GM21576 (cell line): ENCODE measurements around the gene CNGB1.
"Not testable (repeated sequence)": the region's sequence is repeated elsewhere in the genome, so short reads cannot be mapped to it uniquely, and the experiment has no call there.

Experiments used
- ATAC-seq: cut with Tn5 transposase; IDR thresholded peaks from one replicate; pipeline ENCODE4 v1.9.1; 2021; ENCODE audit warnings: mild to moderate bottlenecking, moderate library complexity; ENCODE audit not compliant: unreplicated experiment

CNGB1 gene

DNA sequence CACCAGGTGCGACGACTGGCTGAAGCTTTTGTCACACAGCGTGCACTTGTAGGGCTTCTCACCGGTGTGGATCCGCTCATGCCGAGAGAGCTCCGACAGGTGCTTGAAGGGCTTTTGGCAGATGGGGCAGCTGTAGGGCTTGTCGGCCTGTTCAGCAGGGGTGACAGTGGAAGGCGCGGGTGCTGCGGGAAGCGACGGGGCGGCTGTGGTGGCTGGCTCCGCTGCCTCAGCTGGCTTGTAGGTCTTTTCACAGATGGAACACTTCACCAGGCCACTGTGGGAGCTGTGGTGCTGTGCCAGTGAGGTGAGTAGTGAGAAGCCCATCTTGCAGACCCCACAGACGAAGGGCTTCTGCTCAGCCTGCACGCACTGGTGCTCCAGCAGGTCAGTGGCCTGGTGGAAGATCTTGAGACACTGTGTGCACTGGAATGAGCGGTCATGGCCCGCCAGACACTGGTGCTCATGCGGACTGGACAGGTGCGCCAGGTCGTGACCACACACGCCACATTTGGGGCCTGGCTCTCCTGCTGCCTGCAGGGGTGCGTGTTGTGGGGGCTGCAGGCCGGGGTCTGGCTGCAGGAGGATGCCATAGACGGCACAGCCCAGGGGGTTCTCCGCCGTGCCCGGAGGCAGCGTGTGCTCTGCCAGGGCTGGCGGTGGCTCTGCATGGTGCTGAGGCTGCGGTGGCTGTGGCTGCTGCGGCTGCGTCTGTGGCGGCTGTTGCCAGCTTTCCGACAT is 26.8 kb upstream of the CNGB1 start:
- no peak for ATAC-seq

DNA sequence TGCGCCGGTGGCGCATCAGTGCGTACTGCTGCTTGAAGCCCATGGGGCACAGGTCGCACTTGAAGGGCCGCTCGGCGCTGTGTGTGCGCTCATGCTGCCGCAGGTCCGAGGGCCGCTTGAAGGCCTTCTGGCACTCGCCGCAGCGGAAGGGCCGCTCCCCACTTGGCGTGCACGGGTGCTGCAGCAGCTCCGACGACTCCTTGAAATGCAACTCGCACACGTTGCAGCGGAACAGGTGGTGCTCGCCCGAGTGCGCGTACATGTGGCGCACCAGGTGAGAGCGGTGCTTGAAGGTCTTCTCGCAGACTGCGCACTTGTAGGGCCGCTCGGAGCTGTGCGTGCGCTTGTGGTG is 26.2 kb upstream of the CNGB1 start:
- ATAC-seq = no peak

DNA sequence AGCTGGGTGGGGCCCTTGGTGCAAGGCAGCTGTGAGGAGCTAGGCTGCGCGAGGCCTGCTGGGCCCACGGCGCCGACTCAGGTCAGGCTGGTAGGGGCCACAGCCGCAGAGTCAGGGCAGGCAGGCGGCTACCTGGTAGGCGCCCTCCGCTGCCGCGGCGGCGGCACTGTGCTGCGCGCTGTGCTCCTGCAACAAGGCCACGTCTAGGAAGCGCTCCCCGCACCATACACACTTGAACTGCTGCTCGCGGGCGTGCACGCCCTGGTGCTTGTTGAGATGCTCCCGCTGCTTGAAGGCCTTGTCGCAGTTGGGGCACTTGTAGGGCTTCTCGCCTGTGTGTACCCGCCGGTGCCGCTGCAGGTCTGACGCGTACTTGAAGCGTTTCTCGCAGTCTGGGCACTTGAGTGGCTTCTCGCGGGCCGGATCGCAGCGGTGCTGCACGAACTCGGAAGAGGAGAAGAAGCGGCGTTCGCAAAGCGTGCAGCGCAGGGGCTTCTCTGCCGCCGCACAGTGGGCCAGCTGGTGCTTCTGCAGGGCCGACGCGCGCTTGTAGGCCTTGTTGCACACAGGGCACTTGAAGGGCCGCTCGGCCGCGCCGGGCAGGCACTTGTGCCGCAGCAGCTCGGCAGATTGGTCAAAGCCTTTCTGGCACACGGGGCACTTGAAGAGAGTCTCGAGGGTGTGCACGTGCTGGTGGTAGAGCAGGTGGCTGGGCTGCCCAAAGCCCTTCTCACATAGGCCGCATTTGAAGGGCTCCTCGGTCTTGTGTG is 25.7 kb upstream of the CNGB1 start:
- ATAC-seq = no peak

DNA sequence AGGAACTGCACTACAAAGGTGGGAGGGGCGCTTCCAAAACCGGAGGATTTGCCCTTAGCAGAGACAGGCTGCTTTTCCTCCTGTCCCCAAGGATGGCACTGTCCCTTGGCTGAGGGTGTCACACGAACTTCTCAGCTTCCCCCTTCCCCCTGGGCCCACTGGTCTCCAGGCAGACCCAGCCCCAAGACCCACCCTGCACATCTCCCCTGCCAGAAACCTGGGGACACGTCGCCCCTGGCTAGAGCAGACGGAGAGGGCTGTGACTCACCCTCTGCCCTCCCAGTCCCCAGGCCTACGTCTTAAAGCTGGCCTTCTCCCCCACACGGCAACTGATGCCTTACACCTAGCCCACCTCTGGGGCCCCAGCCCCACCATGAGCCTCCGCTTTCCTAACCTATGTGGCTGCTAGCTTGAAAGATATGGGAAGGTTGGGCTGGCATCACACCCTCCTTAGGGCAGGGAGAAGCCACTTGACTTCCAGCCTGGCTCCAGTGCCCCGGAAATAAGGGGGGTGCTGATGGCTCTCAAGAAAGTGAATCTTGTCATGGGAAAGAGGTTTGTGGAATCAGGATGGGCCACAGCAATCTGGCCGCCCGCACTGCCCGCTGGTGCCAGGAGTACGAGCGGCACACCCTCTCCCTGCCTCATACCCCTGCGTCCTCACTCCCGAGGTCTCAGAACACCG is 24.9 kb upstream of the CNGB1 start:
- ATAC-seq = no peak

DNA sequence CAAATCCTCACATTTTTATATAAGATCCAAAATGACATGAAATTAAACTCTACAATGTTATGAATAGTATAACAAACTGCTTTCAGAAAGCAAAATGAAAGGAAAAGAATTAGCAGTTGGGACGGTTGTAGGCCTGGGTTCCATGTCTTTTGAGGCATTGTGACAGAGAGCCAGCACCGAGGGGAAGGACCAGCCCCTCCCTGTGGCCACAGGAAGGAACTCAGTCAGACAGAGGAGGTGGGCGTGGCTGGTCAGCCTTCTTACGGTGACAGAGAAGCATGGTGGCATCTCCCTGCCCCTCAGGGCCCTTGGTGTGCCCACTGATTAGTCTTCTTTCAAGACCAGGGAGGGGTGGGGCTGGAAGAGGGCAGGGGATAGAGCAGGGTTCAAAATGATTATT is 23.9 kb upstream of the CNGB1 start:
- peak; percentile 45 for ATAC-seq

DNA sequence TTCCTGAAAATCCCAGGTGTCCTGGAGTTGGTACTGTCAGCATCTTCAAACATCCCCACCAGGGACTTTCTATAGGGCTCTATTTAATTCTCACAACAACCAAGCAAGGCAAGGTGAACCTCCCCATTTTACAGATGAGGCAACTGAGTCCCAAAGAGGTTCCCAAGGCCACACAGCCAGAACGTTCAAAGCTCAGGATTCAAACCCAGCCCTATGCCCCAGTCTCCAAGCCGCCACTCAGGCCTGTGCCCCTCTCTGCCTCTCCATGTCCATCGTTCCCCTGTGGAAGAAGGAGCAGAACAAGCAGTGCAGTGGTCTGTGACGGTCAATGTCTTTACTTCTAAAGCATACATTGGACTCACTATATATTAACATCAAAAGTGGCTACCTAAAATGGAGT is 23.4 kb upstream of the CNGB1 start:
- no peak for ATAC-seq

DNA sequence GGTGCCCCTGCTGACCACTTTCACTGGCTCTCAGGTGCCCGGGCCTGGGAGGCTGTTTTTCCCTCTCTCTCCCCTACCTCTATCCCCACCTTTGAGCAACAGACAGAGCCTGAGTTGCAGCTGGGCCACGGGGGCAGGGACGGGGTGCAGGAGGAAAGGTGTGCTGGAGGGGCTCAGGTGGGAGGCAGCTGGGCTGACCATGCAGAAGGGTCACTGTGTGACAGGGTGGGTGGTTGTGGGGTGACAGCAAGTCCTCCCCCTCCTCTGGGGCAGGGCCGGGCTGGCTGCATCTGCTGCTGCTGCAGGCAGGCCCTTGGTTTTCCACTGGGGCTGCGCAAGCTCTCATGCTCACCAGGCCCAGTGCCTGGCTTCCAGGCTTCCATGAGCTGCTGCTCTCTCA is 23.0 kb upstream of the CNGB1 start:
- ATAC-seq = no peak

DNA sequence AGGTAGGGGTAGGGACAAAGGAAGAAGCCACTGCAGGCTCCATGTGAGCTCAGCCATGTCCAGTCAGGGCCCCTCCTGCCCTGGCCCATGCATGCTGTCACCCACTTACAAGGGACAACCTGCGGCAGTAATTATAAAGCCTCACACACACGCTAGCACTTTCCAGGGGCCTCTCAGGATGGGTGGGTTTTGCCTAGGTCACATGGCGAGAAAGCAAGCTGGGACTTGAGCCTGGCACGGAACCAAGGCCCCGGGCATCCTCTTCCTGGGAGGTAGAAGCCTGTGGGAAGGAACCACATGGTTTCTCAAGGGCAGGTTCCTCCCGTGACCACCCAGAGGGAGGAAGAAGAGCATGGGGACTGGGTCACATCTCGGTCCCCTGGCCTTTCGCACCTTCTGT is 22.5 kb upstream of the CNGB1 start:
- ATAC-seq = no peak

DNA sequence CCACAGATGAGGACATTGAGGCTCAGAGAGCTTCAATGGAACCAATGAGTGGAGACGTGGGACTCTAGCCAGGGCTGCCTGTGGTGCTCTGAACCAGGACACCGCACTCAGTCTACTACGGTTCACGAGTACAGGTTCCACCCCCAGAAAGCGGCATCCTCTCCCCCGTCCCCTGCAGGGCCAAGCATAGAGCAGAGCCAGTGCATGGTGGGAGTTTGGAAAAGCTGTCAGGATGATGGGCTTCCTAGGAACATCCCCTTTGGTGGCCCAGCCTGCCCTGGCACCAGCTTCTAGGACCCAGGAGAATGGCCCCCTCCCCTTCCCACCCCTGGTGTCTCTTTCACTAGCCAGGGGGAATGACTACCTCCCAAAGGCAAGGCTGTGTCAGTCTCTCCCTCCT is 21.2 kb upstream of the CNGB1 start:
- ATAC-seq = no peak

DNA sequence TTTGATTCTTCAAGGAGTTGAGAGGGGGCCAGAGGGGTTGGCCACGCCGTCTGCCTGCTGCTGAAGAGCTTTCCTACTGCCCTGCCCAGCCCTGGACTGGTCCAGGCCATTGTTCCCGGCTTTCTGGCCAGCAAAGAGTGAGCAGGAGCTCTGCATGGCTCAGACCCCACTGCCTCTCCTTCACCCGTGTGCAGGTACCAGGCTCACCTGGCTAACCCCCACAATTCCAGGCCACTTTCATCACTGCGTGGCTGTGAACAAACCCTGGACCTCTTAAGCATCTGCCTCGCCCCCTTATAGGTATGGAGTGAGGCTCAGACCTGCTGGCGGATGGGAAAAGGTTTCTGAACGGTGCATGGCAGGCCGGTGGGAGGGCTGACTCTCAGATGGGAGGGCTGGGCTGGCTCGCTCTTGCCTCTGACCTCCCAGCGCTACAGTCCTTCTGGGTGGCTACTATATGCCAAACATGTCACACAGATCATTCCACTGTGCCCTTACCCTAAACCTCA is 20.7 kb upstream of the CNGB1 start:
- ATAC-seq = no peak

DNA sequence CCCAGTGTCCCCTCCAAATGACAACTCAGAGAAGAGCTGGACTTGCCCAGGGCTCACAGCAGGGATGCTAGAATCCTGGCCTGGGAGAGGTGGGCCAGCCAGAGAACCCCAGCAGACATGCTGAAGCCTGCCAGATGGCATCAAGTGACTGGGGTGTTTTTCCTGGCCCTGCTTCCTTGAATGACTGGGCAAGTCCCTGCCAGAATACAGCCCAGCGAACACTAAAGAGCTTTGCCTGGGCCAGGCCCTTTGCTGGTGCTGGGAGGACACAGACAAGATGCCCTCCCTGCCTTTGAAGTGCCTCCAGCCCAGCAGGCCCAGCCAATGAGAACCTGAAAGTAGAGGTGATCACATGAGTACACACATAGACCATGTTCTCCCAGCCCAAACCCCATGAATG is 18.0 kb upstream of the CNGB1 start:
- ATAC-seq = no peak

DNA sequence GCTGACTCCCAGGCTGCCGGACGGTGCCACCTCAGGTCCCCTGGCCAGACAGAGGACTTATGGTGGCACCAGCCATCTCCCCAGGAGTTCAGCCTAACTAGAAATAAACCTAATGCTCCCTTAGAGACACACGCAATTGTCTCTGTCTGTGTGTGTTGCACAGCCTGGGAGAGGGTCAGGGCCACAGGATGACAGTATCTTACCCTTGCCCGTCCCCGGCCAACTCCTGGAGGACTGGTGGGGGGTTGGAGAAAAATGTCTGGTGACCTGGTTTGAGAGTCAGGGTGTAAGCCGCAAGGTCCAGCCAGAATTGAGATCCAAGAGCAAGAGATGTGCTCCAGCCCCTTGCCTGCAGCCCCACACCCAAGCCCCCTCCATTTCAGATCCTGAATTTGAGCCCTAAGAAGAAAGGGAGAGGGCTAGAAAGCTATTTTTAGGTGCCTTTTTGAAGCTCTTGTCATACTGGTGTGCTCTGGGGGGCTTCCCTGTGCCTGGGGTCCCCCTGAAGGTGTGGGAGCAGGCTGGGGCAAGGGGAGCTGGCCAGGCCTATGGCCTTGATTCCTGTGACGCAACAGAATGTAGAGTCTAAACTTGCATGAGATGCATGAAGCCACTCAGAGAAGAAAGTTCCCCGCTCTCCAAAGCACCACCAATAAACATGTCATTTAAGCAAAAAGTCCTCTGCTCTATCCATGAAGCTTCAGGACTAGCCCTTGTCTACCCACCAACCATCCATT is 16.7 kb upstream of the CNGB1 start:
- no peak for ATAC-seq

DNA sequence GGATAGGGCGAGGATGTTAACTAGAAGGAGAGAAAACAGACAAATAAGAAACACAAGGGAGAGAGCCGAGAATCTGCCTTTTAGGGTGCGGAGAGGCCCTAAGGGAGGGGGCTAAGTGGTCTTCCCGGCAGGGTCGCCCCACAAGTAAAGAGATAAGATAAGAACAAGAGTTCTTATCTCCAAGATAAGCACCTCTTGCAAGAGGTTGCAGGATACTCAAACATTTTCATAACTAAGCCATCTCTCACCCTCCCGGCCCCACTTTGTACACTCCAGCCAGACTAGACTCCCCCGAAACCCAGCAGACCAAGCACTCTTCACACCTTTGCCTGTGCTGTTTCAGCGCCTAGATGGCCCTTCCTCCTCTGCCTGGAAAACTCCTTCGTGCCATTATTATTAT is 15.3 kb upstream of the CNGB1 start:
- no peak for ATAC-seq

DNA sequence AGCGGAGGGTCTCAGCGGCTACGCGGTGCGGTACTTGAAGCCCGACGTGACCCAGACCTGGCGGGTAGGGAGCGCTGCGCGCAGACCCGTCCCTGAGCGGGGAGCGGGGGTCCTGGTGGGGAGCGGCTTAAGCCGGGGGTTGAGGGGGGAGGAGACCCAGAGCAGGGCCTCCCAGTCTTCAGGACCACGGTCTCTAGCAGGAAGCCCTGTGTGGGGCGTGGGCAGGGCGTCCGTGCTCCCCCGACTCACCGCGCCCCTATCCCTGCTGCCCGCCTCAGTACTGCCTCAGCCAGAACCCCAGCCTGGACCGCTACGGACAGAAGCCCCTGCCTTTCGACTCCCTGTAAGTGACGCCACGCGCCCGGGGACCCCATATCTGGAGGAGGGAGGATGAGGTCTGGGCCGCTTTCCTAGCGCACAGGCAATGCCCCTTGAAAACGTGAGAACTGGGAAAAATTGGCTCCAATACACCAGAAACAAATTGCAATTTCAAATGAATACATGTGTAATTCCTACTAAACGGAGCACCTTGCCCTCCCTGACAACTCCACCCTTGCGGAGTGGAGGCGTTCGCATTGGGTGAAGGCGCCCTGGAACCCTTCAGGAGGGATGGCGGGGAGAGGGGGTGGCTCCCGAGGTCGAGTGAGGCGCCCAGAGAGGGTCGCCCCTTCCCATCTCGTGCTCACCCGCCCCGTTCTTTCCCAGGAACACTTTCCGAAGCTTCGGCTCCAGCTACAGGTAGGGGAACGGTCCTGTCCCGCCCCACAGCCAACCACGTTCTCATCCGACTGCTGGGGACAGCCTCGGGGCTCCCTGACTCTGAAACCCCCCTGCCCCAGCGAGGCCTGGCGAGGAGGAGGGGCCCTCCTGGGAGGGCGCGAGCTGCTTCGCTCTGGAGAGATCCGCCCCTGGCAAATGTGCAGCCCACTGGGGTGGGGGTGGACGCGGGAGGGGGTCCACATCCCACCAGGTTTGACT is 14.6 kb upstream of the CNGB1 start:
- ATAC-seq = no peak

DNA sequence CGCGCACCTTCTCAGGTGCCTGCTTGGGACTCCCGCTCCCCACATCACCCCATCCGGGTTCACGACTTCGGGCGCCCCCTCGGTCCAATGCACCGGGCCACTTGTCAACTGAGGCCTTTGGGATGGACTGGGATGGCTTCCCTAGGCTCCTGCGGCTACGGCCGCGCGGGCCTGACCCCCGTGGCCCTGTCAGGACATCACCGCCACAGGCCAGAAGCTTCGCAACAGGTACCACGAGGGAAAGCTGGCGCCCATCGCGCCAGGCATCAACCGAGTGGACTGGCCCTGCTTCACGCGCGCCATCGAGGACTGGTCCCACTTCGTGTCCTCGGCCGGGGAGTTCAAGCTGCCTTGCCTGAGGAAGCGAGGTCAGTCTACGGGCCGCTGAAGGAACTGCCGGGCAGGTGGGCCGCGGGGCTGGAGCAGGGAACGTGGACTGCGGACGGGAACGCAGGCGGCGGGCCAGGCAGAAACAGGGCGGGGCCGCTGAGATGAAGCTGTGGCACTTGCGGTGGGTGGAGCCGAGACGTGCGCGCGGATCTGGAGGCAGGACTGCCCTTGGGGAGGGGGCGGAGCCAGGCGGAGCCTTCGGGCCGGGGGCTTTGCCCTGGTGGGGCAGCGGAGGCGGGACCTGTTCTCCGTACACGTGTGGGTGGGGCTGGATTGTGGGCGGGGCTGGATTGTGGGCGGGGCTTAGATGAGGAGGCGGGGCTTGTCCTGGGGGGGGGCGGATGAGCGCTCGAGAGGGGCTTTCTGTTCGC is 13.7 kb upstream of the CNGB1 start:
- ATAC-seq = peak; percentile 58

DNA sequence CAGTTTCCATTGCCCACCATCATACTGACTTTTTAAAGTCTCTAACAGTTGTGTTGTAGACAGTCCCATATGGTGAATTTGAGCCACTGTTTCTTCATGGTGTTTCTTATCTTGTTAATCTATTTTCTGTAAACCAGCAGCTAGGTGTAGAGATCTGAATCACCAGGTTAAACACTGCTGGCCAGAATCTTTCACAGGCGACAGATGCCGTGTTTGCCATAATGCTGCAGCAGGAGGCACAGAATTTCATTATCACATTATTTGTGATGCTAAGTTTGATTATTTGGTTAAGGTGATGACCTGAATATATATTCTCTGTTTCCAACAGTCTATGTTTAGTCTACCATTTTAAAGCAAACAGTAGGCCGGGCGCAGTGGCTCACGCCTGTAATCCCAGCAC is 11.5 kb upstream of the CNGB1 start:
- ATAC-seq = no peak

DNA sequence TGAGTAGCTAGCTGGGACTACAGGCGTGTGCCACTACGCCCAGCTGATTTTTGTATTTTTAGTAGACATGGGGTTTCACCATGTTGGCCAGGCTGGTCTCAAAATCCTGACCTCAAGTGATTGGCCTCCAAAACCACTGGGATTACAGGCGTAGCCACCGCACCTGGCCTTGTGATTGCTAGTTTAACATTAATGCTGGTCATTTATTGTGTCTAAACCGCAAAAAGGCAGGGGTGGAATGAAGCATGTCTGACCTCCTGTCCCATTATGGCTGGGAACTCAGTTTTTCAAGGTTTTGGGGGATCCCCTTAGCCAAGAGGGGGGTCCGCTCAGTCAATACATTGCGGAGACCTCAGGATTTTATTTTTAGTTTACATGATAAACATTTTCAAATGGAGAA is 10.7 kb upstream of the CNGB1 start:
- ATAC-seq = no peak

DNA sequence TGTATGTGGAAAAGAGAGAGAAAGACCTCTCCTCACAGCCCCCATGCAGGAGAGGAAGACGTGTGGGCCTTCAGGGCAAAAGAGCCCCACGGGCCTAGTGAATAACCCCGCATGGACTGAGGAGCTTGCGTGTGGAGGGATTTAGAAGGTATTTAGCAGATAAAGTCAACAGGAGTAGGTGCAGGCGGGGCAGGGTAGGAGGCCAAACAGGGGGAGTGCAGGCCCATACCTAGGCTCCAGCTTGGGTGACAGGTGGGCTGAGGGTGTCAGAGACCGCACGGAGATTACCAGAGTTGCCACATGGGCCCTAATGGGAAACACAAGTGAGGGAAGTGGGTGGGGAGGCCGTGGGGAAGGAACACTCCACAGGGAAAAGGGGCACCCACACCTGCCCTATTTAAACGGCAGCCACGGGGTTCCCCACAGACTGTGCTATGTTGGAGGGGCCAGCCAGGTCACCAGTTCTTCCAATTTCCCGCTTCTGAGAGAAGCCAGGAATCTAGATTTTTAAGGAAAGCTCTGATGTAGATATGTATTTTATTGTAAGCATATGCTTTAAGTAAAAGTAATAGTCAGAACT is 8.2 kb upstream of the CNGB1 start:
- no peak for ATAC-seq

DNA sequence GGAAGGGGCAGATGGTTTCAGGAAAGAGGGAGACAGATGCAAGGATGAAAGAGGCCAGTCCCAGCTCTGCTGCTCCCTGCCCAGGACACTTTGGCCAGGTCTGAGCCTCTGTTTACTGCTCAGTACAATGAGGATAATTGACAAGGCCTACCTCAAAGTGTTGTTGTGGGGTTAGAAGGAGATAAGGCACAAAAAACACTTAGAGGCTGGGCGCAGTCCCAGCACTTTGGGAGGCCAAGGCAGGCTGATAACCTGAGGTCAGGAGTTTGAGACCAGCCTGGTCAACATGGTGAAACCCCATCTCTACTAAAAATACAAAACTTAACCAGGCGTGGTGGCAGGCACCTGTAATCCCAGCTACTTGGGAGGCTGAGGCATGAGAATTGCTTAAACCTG is 7.1 kb upstream of the CNGB1 start:
- not testable (repeated sequence) for ATAC-seq
